ENCODE measurements around the gene ESCO1.

DNA sequence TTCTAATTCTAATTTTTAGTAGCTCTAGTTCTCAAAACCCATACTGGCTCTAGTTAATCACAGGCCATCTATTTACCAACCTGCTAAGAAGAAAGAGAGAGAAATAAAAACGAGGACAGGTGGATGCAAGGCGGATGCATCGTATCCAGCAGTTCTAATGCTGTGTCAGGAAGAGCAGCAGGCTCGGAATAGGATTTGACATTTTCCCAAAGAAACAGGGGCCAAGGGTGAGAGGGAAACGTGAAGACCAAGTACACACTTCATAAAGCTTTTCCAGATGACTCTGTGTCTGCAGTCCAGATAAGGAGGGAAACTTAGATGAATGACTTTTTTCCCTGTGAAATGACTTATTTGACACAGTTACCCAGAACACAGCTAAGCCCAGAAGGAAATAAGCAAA lies 117.5 kb downstream of the ESCO1 start:
- TF ChIP-seq, protein P1, sequence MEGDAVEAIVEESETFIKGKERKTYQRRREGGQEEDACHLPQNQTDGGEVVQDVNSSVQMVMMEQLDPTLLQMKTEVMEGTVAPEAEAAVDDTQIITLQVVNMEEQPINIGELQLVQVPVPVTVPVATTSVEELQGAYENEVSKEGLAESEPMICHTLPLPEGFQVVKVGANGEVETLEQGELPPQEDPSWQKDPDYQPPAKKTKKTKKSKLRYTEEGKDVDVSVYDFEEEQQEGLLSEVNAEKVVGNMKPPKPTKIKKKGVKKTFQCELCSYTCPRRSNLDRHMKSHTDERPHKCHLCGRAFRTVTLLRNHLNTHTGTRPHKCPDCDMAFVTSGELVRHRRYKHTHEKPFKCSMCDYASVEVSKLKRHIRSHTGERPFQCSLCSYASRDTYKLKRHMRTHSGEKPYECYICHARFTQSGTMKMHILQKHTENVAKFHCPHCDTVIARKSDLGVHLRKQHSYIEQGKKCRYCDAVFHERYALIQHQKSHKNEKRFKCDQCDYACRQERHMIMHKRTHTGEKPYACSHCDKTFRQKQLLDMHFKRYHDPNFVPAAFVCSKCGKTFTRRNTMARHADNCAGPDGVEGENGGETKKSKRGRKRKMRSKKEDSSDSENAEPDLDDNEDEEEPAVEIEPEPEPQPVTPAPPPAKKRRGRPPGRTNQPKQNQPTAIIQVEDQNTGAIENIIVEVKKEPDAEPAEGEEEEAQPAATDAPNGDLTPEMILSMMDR (IDR thresholded peaks at IDR 0.05): no peak
- TF ChIP-seq POLR2A (IDR thresholded peaks at IDR 0.05): no peak

Measured in adrenal gland (tissue), 5 donors.